Adipocyte (in vitro differentiated cells): ENCODE data around the gene CPXM1.
"Not testable (repeated sequence)": the region's sequence is repeated elsewhere in the genome, so short reads cannot be mapped to it uniquely, and the experiment has no call there.

Source experiments
- DNase-seq: peaks from one replicate; pipeline ENCODE4 v3.0.0-alpha.2; 2015; ENCODE audit warnings: low read depth
- H3K27me3 ChIP-seq: replicated peaks from 2 replicates; pipeline ENCODE4 v1.7.0; 2013; ENCODE audit warnings: mild to moderate bottlenecking, low read length, moderate library complexity; ENCODE audit not compliant: control insufficient read depth, insufficient read depth
- H3K36me3 ChIP-seq: 2 replicates; pipeline ENCODE4 v1.7.0; 2013; ENCODE audit warnings: low read length, mild to moderate bottlenecking, moderate library complexity; ENCODE audit not compliant: control insufficient read depth, insufficient read depth, severe bottlenecking
- H3K4me1 ChIP-seq: 2 replicates; pipeline ENCODE4 v1.7.0; 2013; ENCODE audit warnings: mild to moderate bottlenecking, low read length, moderate library complexity; ENCODE audit not compliant: control insufficient read depth, insufficient read depth
- H3K4me3 ChIP-seq: 2 replicates; pipeline ENCODE4 v1.7.0; 2013; ENCODE audit warnings: mild to moderate bottlenecking, low read length, moderate library complexity
- H3K9ac ChIP-seq: 2 replicates; pipeline ENCODE4 v1.7.0; 2013; ENCODE audit warnings: mild to moderate bottlenecking, low read length, moderate library complexity
- H3K9me3 ChIP-seq: 2 replicates; pipeline ENCODE4 v1.7.0; 2013; ENCODE audit warnings: mild to moderate bottlenecking, low read length, moderate library complexity; ENCODE audit not compliant: control insufficient read depth

CPXM1 gene

GRCh38 chr20:2807929-2808328 lies 7.5 kb upstream of the CPXM1 start:
- Histone ChIP-seq H3K27me3 (peaks cover 35% of the 10 kb centered on the region), H3K9me3 (peaks cover 14% of the 10 kb centered on the region)
- H3K4me1 ChIP-seq, H3K9ac ChIP-seq, H3K4me3 ChIP-seq, H3K36me3 ChIP-seq, DNase-seq: not testable (repeated sequence)

- H3K9ac ChIP-seq: no peak overlapping the region
- peaks cover 38% of the 10 kb centered on the region for H3K27me3 ChIP-seq
- no peaks in the 10 kb centered on the region for H3K36me3 ChIP-seq
- peaks cover 7% of the 10 kb centered on the region for H3K4me1 ChIP-seq
- no peak for DNase-seq
- no peak overlapping the region for H3K4me3 ChIP-seq
- H3K9me3 ChIP-seq: peaks cover 8% of the 10 kb centered on the region
These were observed 6.6 kb upstream of the CPXM1 start for GRCh38 chr20:2807019-2807418.

- DNase-seq: no peak
- H3K27me3 ChIP-seq: peaks cover 39% of the 10 kb centered on the region
These were observed 5.9 kb upstream of the CPXM1 start for GRCh38 chr20:2806351-2806701.

DNA sequence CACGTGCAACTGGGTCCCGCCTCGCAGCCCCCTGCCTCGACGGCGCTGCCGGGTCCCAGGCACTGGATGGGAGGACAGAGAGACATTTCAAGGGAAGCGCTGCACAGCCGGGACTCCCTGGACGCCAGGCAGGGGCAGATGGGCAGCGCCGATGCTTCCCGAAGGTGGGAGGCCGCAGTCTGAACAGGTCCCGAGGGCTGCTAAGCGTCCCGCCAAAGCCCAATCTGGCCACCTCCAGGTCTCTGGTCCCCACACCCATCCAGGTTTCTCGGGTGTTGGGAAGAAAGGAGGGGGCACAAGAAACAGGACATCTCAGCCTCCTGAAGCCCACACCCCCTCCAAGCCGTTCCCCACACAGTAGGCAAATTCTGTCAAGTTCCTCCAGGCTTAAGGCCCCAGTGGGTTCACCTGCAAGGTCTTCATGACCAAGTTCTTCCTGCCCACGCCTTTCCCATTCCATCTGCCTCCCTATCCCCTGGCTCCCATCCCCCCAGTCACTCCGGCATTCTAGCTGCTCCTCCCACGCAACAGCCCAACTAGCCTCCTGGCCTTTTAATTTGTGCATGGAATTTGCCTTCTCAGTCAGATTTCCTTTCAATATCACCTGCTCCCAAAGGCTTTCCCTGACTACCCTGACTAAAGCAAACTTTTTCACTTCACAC lies 5.4 kb upstream of the CPXM1 start:
- DNase-seq: no peak
- H3K27me3 ChIP-seq: peaks cover 45% of the 10 kb centered on the region
- H3K9ac ChIP-seq: no peak overlapping the region
- no peaks in the 10 kb centered on the region for H3K9me3 ChIP-seq
- no peak overlapping the region for H3K4me3 ChIP-seq
- H3K4me1 ChIP-seq: peaks cover 11% of the 10 kb centered on the region
- no peaks in the 10 kb centered on the region for H3K36me3 ChIP-seq

More at GRCh38 chr20:2806351-2806701, 5.9 kb upstream of the CPXM1 start:
- H3K9ac ChIP-seq: no peak overlapping the region
- no peak overlapping the region for H3K4me3 ChIP-seq
- H3K4me1 ChIP-seq: peaks cover 7% of the 10 kb centered on the region
- peaks cover 1% of the 10 kb centered on the region for H3K9me3 ChIP-seq
- no peaks in the 10 kb centered on the region for H3K36me3 ChIP-seq

- Histone ChIP-seq H3K4me1 (peaks cover 15% of the 10 kb centered on the region), H3K27me3 (peaks cover 47% of the 10 kb centered on the region), H3K4me3 (no peak overlapping the region), H3K9me3 (no peaks in the 10 kb centered on the region), H3K9ac (no peak overlapping the region), H3K36me3 (no peaks in the 10 kb centered on the region)
- DNase-seq: peak; percentile 22
These were observed 4.6 kb upstream of the CPXM1 start for GRCh38 chr20:2804852-2805688.

GRCh38 chr20:2804041-2804828 lies 3.8 kb upstream of the CPXM1 start:
- DNase-seq: no peak
- H3K27me3 ChIP-seq: peaks cover 47% of the 10 kb centered on the region
- no peak overlapping the region for H3K9ac ChIP-seq
- H3K9me3 ChIP-seq: no peaks in the 10 kb centered on the region
- H3K36me3 ChIP-seq: no peaks in the 10 kb centered on the region
- H3K4me3 ChIP-seq: no peak overlapping the region
- peaks cover 20% of the 10 kb centered on the region for H3K4me1 ChIP-seq

- no peaks in the 10 kb centered on the region for H3K36me3 ChIP-seq
- DNase-seq: no peak
- peaks cover 34% of the 10 kb centered on the region for H3K27me3 ChIP-seq
- H3K9me3 ChIP-seq: no peaks in the 10 kb centered on the region
- no peak overlapping the region for H3K4me3 ChIP-seq
- H3K9ac ChIP-seq: no peak overlapping the region
- H3K4me1 ChIP-seq: peaks cover 27% of the 10 kb centered on the region
These were observed 880 bp upstream of the CPXM1 start for GRCh38 chr20:2801286-2801728.

DNA sequence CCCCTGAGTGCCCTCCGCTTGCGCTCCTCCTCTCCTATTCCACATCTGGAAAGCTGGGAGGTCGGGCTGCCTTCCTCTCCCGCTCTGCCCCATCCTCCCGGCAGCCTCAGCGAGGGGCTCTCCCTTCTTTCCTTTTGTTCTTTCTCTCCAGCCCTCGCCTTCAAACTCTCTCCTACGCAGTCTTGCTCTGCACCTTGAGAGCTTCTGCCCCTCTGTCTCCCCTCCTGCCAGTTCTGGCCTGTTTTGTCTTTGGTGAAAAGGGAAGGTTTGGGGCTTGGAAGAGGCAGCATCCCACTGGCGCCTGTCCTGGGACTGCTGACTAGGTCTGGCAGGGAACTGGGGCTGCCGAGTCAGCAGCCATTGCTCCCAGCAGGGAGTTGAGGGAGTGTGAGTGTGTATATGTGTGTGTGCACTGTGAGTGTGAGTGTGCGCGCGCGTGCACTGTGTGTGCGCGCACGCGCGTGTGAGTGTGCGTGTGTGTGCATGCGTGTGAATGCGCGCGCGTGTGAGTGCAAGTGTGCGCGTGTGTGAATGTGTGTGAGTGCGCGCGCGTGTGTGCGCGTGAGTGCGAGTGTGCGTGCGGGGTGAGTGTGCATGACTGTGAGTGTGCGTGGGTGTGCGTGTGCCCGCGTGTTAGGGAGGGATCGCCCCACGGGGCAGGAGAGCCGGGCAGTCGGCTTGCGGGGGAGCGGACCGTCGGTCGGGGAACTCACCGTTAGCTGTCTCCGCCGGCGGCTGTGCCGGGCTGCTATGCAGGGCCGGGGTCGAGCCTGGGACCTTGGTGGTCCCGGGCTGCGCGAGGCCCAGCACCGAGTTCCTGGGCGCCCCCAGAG lies 523 bp downstream of the CPXM1 start:
- H3K36me3 ChIP-seq: no peaks in the 10 kb centered on the region
- peak; percentile 6 for DNase-seq
- peaks cover 22% of the 10 kb centered on the region for H3K27me3 ChIP-seq
- H3K4me1 ChIP-seq: peaks cover 21% of the 10 kb centered on the region
- peak overlapping the region; percentile 82 for H3K9ac ChIP-seq
- H3K4me3 ChIP-seq: peak overlapping the region; percentile 78
- H3K9me3 ChIP-seq: no peaks in the 10 kb centered on the region

DNA sequence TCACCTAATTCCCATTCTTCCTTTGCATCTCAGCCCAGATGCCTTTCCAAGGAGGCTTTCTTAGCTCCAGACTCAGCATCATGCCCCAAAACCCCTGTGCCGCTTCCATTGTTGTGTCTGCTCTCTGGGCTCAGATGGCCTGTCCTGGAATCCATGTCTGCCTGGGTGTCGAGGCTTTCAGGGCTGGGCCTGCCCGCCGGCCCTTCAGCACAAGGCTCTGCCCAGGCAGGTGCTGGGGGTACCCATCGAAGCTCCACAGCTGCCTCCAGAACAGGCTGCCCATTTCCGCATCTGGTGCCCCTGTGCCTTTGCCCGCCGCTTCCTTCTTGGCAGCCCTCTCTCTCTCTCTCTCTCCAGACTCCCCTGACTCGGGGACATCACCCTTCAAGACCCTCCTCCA lies 1.2 kb downstream of the CPXM1 start:
- H3K9me3 ChIP-seq: no peaks in the 10 kb centered on the region
- H3K36me3 ChIP-seq: no peaks in the 10 kb centered on the region
- peaks cover 20% of the 10 kb centered on the region for H3K4me1 ChIP-seq
- H3K9ac ChIP-seq: peak overlapping the region; percentile 82
- H3K27me3 ChIP-seq: peaks cover 25% of the 10 kb centered on the region
- no peak for DNase-seq
- H3K4me3 ChIP-seq: peak overlapping the region; percentile 78

DNA sequence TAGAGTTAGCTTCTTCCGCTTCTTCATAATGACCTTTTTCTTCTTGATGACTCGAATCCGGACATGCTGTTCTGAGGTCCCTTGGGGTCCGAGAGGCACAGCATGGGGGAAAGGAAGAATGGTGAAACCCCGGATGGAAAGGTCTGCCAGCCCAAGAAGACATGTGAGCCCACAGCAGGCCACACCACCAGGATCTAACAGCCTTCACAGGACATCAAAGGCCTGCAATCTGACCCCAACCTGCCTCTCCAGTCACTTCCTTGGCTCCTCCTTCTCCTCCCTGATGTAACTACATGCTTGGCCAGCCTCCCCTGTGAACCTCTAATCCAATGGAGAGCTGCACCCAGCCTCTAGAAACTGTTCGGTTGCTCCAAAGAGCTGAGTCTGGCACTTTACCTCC lies 1.6 kb downstream of the CPXM1 start:
- Histone ChIP-seq H3K4me3 (peak overlapping the region; percentile 78), H3K9me3 (no peaks in the 10 kb centered on the region), H3K4me1 (peaks cover 20% of the 10 kb centered on the region), H3K27me3 (peaks cover 20% of the 10 kb centered on the region), H3K36me3 (no peaks in the 10 kb centered on the region), H3K9ac (peak overlapping the region; percentile 82)
- no peak for DNase-seq
